LHCN-M2 (cell line): ENCODE results near the gene CDK6. TPM values are rescaled to one million over a fixed set of nuclear protein-coding genes. Genes with fewer than 3 reads are reported as not detected.
"Not testable (repeated sequence)": the region's sequence is repeated elsewhere in the genome, so short reads cannot be mapped to it uniquely, and the experiment has no call there.

Experiments
- DNase-seq: peaks from one replicate; pipeline ENCODE4 v3.0.0-alpha.2; 2012; ENCODE audit warnings: low read depth
- total RNA-seq: library from RNA; depleted of rRNA; stranded (reverse); fragments of >200 nt; gene quantifications from 2 replicates; pipeline ENCODE4 v1.2.3, GENCODE V29; 2014

CDK6 gene
- total RNA-seq, 1 experiment from 2014 or later: 66.1 TPM

DNA sequence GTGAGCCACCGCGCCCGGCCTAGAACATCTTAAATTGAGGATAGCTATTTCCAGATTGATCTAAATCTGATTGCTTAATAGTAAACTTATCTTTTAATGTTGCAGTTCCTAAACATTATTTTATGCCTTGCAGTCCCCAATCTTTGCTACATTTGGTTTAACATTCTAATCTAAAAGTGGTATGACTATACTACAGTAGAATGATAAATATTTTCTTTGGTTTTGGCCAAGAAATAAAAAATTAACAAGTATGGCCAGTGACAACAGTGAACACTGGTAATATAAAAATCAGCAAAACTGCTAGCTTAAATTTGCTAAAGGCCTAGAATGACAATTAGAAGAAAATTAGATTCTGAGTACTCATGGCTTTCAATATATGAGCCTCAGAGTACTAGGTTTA lies 73.5 kb downstream of the CDK6 start:
- DNase-seq: no peak

DNA sequence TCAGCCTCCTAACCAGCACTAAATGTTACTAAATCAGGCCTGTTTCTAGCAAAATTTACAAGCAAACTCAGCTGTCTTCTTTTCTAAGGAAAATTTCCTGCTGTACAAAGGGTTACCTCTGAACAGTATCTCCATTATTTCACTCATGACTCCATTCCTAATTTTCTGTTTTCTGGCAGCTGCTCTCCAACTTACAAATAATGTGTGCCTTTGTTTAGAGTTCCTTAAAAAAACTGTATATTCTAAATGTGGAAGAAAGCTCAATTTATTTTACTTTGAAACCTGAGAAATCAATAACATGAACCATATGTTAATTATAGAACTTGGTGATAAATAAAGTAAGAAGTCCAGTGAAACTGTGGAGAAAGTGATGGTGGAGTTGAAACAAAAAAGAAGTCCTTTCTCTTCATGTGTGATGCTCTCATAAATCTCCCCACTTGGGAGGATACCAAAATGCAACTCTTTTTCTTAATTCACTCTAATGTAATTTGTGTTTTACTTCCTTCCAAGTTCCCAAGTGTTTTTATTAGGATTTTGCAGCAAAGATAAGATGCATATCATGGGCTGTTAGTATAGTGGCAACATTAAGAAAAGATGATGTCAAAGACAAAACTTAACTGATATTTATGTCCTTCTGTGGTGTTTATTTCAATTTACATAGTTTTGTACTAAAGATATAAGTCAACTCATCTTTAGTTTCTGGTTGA lies 74.8 kb downstream of the CDK6 start:
- DNase-seq: peak; percentile 44

DNA sequence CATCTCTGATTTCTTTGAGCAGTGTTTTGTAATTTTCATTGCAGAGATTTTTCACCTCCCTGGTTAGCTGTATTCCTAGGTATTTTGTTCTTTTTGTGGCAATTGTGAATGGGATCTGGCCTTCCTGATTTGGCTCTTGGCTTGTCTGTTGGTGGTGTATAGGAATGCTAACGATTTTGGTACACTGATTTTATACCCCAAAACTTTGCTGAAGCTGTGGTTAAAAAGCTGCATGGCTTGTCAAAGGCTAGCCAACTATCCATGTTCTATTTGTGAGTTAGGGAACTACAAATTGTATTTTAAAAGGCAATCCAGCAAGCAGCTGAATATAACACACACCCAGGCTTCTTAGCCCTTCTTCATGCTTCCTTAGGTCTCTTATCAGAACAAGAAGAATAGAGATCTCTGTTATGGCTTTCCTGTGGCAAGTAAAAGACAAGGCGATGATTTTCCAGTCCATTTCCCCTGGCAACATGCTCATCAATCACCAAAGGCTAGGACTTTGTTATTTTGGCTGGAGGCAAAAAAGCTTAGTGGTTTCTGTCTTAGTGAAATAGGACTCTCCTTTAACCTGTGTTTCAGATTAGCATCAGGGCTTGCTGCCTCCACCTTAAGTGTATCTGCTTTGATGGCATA lies 77.5 kb downstream of the CDK6 start:
- DNase-seq: no peak

DNA sequence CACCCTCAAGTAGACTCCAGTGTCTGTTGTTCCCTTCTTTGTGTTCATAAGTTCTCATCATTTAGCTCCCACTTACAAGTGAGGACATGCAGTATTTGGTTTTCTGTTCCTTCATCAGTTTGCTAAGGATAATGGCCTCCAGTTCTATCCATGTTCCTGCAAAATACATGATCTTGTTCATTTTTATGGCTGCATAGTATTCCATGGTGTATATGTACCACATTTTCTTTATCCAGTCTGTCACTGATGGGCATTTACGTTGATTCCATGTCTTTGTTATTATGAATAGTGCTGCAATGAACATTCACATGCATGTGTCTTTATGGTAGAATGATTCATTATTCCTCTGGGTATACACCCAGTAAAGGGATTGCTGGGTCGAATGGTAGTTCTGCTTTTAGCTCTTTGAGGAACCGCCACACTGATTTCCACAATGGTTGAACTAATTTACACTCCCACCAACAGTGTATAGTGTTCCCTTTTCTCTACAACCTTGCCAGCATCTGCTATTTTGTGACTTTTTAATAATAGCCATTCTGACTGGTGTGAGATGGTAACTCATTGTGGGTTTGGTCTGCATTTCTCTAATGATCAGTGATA lies 79.0 kb downstream of the CDK6 start:
- not testable (repeated sequence) for DNase-seq

DNA sequence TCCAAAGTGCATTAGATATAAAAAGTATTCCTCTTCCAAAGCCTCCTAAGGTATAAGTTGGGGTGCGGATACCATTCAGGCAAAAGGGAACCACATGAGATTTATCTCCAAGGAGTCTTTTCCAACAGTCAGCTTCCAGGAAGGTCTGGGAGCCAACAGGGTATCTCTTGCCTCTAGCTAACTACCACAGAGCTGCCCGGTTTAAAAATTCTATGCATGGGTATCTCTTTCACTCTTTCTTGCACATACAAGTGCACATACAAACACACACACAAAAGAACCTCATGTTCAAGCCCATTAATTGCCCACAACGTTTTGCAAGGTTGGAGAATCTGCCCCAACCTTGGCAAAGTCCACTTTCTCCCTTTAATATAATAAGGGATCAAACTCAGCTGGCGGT lies 80.7 kb downstream of the CDK6 start:
- DNase-seq: no peak

DNA sequence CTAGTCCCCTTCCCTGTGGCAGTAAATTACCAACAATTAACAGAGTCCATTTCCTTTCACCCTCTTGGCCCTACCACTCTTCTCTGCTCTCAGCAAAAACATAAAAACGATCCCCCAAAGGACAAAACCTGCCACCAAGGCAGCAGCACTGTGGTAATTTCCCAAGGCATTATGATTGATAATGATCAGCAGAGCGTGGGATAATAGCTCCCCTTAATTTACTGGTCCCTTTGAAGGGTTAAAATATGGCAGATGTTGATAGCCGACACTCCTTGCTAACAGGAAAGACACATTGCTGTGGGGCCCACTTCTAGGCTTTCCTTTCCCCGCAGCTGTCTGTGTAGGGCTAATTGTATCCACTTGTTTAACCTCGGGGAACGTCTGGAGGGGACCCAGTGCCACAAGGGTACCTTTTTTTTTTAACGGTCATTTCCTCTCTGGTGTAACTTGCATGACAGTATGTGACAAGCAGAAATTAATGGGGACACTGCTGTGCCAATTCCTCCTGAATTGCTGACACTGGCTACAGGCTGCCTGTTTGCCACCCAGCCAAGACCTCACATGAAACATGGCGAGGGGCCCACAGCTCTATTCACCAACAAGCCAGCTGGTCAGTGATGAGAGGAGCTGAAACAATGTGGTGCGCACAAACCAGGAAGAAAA lies 81.3 kb downstream of the CDK6 start:
- peak; percentile 38 for DNase-seq

DNA sequence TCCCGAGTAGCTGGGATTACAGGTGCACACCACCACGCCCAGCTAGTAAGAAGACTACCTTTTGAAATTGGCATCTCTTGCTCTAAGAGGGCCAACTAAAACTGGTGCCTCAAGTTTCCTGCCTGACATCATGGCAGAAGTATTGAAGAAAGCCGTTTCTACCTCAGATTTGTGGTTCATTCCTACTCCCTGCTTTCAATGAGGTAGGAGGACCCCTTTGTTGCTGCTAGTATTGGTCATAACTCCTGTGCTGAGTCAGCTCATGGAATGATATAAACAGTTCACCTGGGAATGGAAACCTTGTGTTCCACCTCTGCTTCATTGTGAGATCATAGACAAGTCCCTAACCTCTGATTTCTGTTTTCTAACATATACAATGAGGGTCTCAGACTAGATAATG lies 82.8 kb downstream of the CDK6 start:
- DNase-seq: no peak

DNA sequence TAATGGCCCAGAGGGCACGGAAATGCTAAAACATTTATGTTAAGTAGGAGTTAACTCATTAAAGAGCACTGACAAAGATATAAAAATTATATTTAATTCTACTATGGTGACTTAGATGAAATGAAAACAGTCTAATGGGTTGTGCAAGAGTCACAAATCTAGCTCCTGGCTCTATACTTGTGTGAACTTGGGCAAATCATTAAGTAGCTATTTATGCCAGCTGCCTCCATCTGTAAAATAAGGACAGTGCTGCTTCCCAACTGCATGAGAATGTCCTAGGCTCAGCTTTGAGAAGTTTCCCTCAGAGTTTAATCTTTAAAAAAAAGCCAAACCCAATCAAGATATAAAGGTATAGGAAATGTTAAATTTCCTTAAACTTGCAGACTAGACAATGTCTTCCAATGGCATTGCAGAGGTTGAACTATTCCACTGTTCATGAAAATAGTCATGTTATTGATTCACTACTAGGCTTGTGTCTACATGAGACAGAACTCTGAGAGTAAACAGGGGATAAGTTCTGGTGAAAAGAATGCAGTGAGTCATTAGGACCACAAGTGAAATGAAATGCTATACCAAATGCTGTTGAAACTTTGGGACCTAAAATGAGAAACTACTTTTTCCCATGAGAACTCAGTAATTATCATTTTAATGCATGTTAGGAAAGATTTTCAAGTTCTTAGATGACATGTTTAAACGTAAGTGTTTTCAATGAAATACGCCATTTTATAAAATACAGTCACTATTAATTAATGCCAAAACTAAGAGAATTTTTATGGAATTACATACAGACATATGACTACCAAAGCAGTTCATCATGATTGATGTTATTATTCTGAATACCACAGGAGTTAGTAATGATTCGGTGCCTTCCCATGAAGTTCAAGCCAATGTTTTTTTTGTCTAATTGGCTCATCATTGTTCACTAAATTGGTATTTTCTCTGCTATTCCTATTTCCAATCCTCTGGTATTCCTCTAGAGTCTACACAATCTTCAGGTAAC lies 84.2 kb downstream of the CDK6 start:
- peak; percentile 97 for DNase-seq

DNA sequence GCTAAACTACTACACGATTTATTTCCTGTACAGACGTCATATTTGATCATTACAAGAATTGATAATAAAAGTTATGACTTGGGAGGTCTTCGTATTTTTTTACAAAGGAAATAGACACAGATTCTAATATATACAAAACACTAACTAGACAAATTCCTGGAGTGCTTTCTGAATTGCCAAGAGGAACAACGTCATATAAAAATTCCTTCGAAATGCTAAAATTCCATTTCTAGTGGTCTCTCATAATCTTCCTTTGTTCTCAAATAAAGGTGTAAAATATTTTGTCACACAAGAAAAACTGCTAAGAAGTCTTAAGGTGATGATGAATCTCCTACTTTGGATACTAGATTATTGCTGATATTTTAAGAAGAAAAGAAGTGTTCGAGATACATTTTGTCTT lies 85.4 kb downstream of the CDK6 start:
- DNase-seq: no peak

DNA sequence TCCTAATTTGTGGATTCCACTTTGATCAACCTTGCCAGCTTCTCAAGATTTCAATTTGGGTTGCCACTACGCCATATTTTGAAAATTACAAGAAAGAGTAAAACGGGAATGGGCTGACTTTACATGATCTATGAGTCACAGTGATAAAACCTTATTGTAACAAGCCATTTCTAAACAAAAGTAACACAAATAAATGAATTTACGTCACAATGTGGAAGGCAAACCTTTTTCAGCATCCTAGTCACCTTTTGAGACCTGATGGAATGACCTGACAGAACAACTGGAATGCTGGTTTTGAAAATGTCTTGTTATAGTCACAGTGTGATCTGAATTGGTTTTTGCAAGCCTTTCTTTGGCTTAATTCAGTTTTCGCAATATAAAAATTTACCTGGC lies 85.9 kb downstream of the CDK6 start:
- DNase-seq: no peak

DNA sequence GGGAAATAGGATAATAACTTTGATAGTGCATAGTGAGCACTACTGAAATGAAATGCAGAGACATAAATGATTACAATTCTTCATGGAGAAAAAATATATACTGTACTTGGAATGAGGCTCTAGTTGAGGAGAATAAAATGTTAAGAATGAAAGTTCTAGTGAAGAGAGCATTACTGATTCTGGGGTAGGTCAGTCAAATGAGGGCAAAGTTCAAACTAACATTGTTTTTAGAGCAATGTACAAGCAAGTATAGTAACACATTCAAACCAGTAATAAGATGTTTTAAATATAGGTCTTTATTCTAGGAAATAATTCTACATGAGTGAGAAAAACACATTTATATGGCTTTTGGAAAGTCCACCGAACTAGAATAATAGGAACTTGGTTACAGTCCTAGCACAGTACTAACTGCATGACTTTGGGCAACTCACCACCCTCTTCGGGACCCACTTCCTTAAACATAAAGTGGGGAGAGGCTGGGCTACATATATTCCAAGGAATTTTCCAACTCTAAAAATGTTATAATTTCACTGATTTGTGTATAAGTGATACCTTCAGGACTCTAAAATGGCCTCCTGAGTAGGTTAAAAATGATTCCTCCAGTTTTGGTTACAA lies 86.4 kb downstream of the CDK6 start:
- DNase-seq: no peak

DNA sequence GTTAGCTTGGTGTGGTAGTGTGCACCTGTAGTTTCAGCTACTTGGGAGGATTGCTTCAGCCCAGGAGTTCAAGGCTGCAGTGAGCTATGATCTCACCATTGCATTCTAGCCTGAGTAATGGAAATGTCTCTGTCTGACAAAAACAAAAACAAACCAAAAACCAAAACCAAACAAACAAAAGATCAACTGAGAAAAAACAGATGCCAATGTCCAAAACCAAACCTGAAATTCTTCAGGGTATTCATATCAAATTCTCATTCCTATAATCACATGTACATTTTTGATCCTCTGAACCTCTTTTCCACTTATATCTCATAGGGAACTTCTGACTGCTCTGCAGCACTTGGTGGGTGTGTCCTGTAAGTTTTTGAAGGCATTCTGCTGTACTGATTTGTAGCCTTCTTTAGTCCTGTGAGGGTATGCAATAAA lies 87.0 kb downstream of the CDK6 start:
- peak; percentile 77 for DNase-seq

DNA sequence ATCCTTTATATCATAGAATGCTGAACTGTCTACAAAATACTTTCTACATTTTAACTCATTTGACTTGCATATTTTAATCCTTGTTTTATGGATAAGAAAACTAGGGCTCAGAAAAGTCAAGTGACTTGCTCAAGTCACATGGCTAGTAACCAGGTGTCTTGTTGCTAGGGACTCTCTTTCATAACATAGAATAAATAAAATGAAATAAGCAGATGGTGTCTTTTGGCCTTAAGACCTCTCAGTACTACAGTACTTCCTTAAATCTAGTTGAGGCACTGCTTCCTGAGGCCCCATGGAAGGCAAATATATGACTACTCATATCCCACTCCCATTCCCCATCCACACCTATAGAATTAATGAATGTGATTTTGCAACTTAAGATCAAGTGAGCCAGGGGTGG lies 87.9 kb downstream of the CDK6 start:
- DNase-seq: no peak

DNA sequence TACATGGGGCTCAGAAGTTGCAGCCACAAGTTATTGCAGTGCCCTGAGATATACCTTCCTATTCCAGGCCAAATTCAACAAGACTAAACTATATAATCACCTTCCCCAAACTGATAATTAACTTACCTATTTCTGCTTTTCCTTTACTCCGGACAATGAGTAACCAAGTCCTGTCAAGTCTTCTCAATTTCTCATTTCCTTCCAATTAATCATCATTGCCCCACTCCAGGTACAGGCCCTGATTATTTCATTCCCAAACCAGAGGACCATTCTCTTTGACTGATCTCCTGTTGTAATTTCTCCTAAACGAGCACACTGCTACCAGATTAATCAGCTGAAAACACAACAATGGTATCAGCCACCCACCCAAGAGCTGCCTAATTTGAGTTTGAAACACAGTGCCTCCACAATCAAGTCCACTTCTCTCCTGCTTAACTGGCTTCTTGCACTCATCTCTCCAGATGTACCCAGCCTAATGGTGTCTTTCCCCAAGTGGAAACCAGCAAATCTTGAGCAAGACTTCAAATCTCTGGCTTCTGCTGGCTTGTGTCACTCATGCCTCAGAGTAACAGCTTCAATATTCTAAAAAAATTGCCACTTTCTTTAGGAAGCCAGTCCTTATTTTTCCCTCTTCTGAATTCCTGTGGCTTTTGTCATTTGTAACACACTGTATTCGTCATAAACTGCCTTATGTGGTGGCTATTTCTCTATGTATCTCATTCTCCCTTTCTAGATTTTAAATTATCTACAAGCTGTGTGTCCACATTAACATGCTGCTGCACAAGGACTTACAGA lies 89.1 kb downstream of the CDK6 start:
- peak; percentile 82 for DNase-seq

DNA sequence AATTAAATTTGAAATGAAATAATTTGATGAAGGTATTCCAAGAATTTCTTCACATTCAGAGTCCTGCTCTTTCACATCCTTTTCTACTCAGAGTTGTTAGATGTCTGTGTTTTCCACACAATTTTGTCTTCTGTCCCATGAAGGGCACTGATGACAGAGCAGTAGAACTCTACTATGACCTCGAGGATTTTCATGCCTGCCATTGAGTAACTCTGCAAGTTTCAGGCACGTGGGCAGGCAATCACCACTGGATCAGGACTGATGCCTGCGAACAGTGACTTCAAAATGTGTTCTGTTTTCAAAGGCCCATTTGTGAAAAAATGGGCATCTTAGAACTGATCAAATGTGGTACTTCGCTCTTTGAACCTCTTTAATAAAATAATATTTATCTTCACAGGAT lies 91.1 kb downstream of the CDK6 start:
- no peak for DNase-seq

DNA sequence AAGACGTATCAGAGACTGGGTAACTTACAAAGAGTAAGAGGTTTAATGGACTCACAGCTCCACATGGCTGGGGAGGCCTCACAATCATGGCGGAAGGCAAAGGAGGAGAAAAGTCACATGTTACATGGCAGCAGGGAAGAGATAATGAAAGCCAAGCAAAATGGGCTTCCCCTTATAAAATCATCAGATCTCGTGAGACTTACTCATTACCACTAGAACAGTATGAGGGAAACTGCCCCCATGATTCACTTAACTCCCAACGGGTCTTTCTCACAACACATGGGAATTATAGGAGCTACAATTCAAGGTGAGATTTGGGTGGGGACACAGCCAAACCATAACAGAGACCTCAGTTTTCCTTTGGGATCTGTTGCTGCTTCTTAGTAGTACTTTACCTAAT lies 92.2 kb downstream of the CDK6 start:
- not testable (repeated sequence) for DNase-seq

DNA sequence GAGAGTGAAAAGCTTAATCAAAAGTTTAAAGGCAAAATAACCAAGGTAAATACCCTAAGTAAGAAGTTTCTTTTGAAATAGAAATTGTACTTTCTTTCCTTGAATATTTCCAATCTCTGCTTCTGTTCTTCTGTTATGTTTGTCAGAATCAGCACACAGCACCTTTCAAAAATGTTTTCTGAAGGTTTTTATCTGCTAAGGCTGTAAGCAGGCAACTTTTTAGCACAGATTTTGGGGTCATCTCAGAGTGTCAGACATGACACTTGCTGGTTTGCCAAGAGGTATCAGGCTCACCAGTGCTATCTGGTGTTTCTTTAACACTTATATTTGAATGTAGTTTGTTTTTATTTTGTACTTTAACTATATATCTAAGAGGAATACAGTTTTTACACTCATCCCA lies 94.2 kb downstream of the CDK6 start:
- DNase-seq: no peak

DNA sequence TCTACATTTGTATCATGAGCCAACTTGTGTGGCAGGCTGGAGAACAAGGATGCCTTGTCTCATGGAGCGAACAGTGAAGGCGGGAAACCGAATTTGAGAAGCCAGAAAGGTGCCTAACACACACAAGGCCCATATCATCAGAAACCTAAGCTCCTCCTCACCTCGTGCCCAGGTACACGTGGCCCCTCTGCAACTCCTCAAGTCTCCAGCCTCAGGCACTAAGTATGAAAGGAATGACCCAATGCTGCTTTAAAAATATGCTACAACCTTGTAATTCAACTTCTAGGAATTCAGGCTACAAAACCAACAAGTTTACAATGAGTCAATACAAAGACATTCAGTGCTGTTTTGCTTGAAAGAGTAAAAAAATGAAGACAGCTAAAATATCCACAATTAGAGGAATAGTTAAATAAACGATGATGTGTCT lies 95.7 kb downstream of the CDK6 start:
- peak; percentile 81 for DNase-seq

DNA sequence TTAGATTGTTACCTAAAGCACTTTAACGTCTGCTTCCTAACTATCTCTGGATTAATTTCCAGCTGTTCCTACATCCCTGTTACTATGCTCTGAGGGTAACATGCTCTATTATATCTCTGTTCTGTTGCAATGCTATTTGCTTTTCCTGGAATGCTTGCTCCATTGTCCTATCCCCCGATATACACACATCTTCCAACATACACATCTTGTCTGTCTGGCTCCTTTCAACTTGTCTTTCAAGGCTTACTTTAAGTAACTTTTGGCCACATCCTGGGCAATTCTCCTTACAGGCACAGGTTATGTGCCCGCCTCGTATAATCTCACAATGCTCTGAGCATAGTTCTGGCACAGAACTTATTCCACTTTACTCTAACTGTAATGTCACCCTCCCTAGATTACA lies 96.2 kb downstream of the CDK6 start:
- DNase-seq: no peak

DNA sequence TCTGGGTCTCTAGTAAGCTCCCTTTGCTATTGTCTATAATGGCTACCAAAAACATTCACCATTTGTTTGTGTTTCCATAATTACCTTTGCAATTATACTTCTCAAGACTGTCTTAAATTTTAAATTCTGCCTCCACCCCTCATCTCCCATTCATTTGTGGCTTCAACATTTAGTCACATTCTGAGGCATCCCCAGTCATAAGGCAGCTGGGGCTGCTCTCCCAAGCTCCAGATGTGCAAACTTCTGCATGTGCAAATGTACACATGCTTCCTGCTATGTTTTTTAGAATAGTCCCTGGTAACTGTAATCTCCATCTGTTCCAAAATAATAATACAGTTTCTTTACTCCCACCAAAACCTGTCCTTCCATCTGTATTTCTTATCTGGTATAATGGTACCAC lies 97.3 kb downstream of the CDK6 start:
- DNase-seq: no peak
